Right lobe of liver (tissue), 4 donors: ENCODE data around the gene HSD17B4.

Experiments used
- CTCF ChIP-seq, 4 donors: fragments of 200-600 bp in 3 of 4; fragments of 450-650 bp in 1 of 4; IDR thresholded peaks; one replicate each; pipeline versions ENCODE4 v1.5.1 to v1.8.0; 2016 to 2022; ENCODE audit warnings: antibody characterized with exemption in 4 of 4, mild to moderate bottlenecking in 2 of 4
- POLR2A ChIP-seq: fragments of 450-650 bp; IDR thresholded peaks from one replicate; pipeline ENCODE4 v1.6.1; 2017; ENCODE audit warnings: antibody characterized with exemption, mild to moderate bottlenecking
- donor health status: DM: no; HTN: no; CAD: no.
- donor health status: DM: no; HTN: no; CAD: no.
- donor health status: DM: no; HTN: yes; CAD: no.

DNA sequence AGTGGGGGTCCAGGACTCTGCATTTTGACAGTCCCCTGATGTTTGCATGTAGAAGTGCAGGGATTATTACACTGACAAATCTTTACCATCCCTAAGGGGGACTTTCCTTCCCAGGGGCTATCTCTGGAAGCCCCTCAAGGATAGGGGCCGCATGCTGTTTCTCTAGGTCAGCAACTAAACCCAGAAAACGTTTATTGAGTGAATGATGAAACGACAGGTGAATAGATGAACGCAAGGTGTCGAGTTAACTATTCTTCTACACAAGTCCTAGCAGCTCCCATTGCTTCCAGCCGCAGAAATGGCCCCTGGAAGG lies 281 bp upstream of the HSD17B4 start:
- TF ChIP-seq POLR2A, result no peak
- TF ChIP-seq CTCF (IDR thresholded peaks at IDR 0.05), result no peak
